WI38 (cell line): Measurements from ENCODE around the gene EEPD1.

Experiments used
- H3K4me3 ChIP-seq: 2 replicates; pipeline ENCODE4 v1.5.1; 2011; ENCODE audit warnings: low read depth, mild to moderate bottlenecking, control low read depth, low read length
- TF ChIP-seq, protein P1 (sequence below): IDR thresholded peaks from 2 replicates; pipeline ENCODE4 v1.5.1; 2012; ENCODE audit warnings: low read depth, mild to moderate bottlenecking, control low read depth, low read length

EEPD1 gene

DNA sequence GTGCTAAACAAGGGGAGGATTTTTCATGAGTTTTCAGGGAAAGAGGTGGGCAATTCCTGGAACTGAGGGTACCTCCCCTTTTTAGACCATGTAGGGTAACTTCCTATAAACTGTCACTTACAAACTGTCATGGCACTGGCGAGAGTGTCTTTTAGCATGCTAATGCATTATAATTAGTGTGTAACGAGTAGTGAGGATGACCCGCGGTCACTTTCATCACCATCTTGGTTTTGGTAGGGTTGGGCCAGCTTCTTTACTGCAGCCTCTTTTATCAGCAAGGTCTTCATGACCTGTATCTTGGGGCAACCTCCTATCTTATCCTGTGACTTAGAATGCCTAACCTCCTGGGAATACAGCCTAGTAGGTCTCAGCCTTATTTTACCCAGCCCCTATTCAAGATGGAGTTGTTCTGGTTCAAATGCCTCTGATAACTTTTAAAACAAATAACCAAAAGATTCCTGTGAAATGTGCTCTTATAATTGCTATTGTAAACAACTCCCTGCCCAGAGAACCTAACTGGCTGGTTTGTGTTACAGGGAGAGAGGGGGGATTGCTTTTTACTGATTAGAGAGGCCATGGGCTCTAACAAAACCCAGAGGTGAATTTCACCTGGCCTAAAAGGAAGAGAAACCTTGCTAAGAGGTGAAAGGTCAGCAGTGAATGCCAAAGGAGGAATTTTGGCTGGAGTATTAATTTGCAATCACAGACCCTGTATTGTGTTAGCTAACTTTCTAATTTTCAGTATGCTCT lies 64.3 kb downstream of the EEPD1 start:
- TF ChIP-seq, protein P1, sequence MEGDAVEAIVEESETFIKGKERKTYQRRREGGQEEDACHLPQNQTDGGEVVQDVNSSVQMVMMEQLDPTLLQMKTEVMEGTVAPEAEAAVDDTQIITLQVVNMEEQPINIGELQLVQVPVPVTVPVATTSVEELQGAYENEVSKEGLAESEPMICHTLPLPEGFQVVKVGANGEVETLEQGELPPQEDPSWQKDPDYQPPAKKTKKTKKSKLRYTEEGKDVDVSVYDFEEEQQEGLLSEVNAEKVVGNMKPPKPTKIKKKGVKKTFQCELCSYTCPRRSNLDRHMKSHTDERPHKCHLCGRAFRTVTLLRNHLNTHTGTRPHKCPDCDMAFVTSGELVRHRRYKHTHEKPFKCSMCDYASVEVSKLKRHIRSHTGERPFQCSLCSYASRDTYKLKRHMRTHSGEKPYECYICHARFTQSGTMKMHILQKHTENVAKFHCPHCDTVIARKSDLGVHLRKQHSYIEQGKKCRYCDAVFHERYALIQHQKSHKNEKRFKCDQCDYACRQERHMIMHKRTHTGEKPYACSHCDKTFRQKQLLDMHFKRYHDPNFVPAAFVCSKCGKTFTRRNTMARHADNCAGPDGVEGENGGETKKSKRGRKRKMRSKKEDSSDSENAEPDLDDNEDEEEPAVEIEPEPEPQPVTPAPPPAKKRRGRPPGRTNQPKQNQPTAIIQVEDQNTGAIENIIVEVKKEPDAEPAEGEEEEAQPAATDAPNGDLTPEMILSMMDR, result no peak
- H3K4me3 ChIP-seq, result no peak overlapping the region

DNA sequence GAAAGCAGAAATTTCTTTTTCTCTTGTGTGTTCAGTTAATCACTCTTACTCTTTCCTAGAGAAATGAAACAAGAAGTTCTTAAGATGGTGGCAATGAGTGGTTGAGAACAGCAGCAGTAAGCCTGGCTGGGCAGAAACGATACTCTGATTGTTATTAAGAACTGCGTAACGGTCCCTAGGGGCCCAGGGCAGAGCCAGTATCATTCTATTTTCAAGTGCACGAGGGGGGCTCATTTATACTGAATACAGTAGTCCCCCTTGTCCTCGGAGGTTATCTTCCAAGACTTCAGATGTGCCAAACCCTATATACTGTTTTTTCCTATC lies 64.9 kb downstream of the EEPD1 start:
- no peak overlapping the region for H3K4me3 ChIP-seq
- TF ChIP-seq, protein P1, result no peak

DNA sequence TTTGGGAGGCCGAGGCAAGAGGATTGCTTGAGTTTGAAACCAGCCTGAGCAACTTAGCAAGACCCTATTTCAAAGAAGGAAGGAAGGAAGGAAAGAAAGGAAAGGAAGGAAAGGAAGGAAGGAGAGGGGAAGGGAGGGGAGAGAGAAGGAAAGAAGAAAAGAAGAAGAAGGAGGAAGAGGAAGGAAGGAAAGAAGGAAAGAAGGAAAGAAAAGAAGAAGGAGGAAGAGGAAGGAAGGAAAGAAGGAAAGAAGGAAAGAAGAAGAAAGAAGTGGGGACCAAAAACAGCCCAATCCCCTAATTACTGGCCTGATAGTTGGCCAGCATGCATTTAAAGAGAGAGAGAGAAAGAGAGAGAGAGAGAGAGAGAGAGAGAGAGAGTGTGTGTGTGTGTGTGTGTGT lies 66.4 kb downstream of the EEPD1 start:
- no peak overlapping the region for H3K4me3 ChIP-seq

DNA sequence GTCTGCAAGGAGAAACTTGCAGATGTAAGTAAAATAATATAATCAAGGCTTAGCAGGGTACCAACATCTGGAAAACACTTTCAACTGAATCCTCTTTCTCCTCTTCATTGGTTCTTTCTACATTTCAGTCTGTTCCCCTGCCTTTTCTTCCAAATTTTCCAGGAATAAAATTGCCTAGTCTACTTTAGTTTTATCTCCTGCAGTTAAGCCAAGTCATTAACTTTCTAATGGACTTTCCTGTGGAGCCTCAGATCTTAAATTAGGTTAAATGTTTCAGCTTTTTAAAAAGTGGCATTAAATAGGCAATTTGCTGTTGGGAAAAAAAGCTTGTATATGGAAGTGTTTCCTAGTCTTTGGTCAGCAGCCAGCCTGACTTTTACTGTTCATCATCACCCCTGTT lies 70.8 kb downstream of the EEPD1 start:
- no peak overlapping the region for H3K4me3 ChIP-seq
- TF ChIP-seq, protein P1, result no peak

More for the DNA sequence above, 66.4 kb downstream of the EEPD1 start:
- TF ChIP-seq, protein P1, result no peak

DNA sequence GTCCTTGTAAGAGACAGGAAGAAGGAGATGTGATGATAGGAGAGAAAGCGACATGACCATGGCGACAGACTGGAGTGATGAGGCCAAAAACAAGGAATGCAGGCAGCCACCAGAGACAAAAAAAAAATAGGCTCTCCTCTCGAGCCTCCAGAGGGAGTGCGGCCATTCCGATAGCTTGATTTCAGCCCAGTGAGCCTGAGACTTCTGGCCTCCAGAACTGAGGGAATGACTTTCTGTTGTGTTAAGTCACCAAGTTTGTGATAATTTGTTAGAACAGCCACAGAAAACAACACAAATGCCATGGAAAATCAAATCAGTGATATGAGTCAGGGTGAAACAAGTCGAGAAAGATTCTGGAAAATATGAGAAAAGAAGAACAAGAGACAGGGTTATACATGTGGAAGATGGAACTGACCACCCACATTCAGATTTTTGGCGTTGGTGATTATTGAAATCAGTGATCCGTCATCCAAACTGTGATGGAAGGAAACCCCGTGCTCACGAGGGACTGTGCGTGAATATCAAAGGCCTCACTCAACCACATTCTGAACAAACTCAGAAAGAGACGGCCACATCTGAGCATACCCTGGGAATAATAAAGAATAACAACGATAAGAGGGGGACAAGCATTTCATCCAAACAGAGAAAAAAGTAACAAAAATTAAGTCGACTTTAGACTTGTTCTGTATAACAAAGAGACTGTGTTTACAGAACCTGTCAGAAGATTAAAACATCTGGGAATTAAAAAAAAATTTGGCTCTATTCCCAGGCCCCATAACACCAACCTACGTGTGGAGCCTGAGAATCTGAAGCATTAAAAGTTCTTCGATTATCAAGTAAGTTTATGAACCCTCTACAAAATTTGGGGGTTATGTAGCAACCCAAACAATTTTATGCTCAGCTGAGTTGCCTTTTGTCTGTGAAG lies 72.1 kb downstream of the EEPD1 start:
- H3K4me3 ChIP-seq, result no peak overlapping the region
- TF ChIP-seq, protein P1, result no peak

DNA sequence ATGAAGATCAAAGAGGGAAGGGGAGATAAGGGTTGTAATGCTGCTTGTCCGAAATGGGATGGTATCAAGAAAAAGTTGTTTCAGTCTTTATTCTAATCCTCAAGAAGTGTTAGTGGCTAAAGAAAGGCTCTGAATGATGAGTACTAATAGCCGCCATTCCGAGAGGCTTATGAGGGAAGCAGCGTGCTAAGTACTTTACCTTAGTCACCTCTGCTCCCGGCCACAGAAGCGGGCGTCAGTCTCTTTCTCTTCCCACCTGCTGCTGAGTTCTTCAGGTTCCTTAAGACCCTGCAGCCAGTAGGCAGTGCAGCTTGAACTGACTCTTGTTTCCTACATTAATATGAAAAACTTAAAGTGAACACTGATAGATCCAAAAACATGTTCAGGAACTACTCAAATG lies 73.1 kb downstream of the EEPD1 start:
- TF ChIP-seq, protein P1, result no peak
- no peak overlapping the region for H3K4me3 ChIP-seq

DNA sequence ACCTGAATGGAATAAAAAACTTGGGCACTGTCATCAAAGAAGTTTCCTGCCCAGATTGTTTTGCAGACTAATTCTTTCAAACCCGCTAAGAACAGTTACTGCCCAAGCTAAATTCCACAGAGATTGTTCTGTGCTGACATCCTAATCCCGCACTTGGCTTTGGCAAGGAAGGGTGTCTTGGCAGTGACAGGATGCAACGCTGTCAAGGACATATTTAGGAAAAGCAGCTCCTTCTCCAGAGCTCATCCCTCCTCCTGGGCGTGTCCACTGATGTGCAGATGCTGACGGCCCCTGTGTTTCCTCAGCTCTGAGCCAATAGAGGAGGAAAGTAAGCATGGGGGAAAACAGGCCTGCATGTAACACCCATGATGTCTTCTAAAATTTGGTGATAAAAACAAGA lies 74.2 kb downstream of the EEPD1 start:
- no peak overlapping the region for H3K4me3 ChIP-seq
- TF ChIP-seq, protein P1, result no peak
